HL-60/S4 treated with phorbol 12-myristate 13-acetate at 8.2 ng/mL for 4 days and 3 days (cell line): ENCODE results near the gene IPO13.

ENCODE experiments used
- in situ Hi-C: fragments of 300-500 bp; cut with MboI; formaldehyde crosslinking; loops from 2 replicates; pipeline ENCODE4 v1.15.0; 2022; ENCODE audit warnings: low sequenced_read_pairs

IPO13 gene, protein sequence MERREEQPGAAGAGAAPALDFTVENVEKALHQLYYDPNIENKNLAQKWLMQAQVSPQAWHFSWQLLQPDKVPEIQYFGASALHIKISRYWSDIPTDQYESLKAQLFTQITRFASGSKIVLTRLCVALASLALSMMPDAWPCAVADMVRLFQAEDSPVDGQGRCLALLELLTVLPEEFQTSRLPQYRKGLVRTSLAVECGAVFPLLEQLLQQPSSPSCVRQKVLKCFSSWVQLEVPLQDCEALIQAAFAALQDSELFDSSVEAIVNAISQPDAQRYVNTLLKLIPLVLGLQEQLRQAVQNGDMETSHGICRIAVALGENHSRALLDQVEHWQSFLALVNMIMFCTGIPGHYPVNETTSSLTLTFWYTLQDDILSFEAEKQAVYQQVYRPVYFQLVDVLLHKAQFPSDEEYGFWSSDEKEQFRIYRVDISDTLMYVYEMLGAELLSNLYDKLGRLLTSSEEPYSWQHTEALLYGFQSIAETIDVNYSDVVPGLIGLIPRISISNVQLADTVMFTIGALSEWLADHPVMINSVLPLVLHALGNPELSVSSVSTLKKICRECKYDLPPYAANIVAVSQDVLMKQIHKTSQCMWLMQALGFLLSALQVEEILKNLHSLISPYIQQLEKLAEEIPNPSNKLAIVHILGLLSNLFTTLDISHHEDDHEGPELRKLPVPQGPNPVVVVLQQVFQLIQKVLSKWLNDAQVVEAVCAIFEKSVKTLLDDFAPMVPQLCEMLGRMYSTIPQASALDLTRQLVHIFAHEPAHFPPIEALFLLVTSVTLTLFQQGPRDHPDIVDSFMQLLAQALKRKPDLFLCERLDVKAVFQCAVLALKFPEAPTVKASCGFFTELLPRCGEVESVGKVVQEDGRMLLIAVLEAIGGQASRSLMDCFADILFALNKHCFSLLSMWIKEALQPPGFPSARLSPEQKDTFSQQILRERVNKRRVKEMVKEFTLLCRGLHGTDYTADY

DNA sequence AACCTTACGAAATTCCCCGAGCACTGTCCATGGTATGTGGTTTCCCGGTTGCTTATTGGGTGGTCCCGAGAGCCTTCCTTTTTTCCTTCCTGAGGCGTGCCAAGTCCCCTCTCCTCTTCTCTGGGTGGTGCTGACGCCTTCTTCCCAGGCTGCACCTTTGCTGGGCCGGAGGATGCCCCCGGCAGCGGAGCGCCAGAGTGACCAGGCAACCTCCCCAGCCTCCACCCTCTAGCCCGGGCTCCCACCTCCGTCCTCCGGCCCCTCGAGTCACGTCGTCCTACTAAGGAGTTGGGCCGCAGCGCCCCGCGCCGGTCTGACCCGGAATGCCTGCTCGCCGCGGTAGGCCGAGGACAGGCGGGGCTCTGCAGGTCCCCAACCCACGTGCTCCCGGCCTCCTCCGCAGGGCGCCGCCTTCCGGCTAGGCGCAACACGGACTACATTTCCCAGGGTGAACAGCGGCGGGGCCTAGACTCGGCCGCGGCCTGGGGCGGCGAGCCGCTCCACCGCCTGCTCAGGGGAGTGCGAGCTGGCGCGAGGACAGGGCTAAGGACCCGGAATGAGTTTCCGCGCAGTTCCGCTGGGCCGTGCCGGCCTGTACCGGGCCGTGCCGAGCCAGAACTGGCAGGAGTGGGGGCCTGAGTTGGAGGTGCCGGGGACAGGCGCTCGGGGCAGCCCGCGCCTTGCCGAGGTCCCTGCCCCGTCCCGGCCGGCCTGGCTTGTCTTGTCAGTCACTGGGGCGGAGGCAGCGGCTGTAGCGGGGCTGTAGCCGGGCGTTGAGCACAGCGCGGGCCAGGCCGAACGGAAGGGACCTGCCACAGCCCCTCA, at the start of gene IPO13:
Gene IPO13 (plus strand): TSS at position 715 of the 825 bp plus-strand sequence. CDS start 651 bp downstream, outside the sequence.
- in situ Hi-C loops: no loop called here

DNA sequence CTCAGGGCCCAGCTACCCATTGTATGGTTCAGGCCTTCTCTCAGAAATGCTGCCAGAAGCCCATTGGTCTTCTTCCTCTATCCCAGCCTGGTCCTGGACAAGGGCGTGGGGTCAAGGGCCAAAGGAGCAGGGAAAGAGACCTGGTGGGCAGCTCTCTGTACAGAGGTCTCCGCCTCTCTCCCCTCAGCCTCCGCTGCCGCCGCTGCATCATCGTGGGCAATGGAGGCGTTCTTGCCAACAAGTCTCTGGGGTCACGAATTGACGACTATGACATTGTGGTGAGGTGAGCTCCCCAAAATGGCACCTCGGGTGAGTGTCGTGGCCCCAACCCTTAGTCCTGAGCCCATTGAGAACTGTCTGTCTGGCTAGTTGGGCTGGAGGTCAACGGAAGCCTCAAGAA, 47.8 kb upstream of the IPO13 start:
- in situ Hi-C loops: no loop called here

- in situ Hi-C loops: no loop called here
Observed at GRCh38 chr1:43900386-43900785, 46.4 kb upstream of the IPO13 start.

- in situ Hi-C loops: no loop called here
Observed at GRCh38 chr1:43901196-43901961, 45.4 kb upstream of the IPO13 start.

GRCh38 chr1:43902058-43902831, 44.5 kb upstream of the IPO13 start:
- in situ Hi-C loops: no loop called here

- in situ Hi-C loops: no loop called here
Observed at GRCh38 chr1:43904660-43905551, 41.8 kb upstream of the IPO13 start.

DNA sequence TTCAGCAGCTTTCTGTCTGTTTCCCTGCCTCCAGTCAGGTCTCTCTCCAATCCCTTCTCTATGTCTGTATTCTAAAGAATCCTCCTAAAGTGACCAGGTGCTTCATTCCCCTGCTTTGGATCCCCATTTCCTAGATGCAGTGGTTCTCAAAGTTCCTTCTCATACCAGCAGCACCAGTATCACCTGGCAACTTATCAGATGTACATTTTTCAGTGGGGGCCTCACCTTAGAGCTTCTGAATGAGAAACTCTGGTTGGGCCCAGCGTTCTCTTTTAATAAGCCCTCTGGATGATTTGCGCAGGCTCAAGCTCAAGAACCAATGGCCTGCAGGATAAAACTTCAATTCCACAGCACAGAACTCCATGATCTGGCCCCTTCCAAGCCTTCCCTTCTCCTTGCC, 38.5 kb upstream of the IPO13 start:
- in situ Hi-C loops: no loop called here

DNA sequence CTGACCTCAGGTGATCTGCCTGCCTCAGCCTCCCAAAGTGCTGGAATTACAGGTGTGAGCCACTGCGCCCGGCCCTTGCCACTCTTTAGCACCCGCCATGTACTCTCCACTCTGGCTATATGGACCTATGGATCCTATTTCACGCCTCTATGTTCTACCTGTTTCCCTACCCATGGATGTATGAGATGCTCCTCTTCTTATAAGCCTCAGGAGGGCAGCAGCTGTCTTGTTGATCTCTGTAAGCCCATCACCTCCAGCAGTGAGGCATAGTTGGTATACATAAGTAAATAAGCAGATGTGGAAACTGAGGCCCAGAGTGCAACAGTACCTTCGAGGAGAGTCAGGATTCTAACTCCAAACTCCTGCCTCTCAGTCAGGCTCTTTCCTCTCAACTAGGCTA, 37.9 kb upstream of the IPO13 start:
- in situ Hi-C loops: no loop called here

DNA sequence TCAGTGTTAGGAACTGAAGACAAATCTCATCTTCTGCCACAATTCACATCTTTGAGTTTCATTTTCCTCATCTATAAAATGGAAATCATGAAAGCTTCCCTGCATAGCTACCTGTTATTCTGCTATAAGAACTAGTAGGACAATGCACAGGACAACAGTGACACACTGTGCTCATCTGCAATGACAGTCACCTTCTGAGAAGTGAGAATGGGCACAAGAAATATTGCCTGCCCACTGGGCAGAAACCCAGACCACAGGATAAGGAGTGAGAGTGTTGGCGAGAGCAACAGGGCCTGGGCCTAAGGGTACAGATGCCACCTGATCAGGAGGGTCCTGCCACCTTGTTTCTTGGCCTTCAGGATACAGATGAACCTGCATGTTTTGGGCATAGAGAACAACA, 36.4 kb upstream of the IPO13 start:
- in situ Hi-C loops: no loop called here

DNA sequence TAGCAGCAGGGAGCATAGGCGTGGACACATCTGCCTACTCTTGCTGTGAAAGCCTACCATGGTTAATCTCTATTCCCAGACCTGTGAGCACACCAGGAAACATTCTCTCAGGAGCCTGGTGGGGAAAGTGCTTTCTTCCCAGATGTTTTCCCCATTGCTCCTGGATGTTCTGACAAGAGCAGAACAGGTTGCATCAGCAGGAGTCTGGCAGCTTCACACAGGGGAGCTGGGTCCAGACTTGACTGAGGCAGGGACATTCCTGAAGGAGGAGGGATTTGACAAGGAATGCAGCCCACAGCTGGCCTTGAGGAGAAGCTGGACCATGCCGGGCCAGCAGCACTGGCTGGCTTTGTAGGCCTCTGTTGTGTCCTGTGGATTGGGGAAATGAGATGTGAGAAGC, 34.1 kb upstream of the IPO13 start:
- in situ Hi-C loops: no loop called here

DNA sequence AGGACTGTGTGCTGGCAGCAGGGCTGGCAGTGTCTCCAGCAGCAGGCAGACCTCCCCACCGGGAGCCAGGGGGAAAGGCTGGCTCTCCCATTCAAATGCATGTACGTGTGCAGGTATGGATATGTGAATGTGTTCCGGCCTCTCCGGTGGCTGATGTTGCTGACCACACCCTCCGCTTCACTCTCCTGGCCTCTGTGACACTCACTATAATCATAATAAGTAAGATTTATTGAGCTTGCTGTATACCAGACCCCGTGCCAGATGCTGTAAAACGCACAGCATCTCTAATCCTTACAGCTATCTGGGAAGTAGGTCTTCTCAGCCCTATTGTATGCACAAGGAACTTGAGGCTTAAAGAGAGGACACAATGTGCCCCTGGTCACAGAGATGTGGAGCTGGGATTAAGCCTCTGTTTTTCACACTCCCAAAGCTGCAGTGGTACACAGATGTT, 33.7 kb upstream of the IPO13 start:
- in situ Hi-C loops: no loop called here

GRCh38 chr1:43913666-43914360, 32.9 kb upstream of the IPO13 start:
- in situ Hi-C loops: no loop called here

DNA sequence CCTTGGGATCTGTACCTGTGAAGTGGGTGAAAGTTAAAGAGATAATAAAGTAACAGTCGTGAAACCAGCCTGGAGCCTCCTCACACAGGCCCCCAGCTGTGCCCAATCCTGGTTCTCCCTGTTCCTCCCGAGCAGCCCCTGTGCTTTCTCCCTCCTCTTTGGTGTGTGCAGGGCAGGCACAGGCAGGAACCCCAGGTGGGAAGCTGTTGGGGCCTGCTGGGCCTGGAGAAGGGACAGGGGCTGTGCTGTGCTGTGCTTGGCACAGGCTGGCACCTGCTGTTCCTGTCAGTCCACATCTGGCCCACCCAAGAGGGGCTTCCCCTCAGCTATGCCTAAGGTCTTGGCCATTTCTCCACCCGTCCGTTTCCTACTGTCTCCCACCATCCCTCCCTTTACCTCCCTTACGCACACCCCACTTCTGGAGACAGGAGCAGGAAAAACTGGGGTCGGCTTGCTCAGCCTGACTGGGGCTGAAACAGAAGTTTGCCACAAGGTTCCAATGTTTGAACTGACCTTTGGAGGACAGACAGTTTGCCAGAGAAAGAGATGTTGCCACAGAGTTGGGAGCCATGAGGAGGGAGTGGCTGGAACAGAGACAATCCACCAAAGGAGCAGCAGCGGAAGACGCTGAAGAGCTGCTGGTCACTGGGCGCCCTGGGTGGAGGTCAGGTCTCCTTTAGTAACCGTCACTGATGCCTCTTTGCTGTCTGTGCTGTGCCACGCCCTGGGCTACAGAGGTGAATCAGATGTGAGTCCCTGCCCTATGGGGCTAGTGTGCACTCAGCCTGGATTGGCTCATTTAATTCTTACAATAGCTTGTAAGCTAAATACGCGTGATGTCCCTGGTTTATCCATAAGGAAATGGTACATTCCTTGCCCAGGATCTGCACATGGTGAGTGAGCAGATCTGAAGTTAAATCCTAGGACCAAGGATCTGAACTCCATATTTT, 31.9 kb upstream of the IPO13 start:
- in situ Hi-C loops: no loop called here

- in situ Hi-C loops: no loop called here
Observed at GRCh38 chr1:43919906-43920305, 26.8 kb upstream of the IPO13 start.

DNA sequence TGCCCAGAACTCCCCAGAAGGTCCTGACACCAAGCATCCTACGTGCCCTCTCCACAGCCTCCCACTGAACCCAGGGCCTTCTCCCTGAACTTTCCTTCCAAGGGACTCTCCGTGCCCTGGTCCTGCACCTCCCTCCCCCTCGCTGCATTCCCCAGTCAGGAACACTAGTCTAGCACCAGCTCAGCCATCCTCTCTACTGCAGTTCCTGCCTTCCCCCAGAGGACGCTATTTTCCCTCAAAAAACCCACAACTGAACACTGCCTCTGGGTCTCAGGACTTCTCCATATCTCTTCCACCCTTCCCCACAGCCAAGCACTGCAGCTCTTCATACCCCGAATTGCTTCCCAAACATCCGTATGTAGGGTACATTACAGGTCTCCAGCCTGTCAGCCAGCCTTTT, 25.7 kb upstream of the IPO13 start:
- in situ Hi-C loops: no loop called here

DNA sequence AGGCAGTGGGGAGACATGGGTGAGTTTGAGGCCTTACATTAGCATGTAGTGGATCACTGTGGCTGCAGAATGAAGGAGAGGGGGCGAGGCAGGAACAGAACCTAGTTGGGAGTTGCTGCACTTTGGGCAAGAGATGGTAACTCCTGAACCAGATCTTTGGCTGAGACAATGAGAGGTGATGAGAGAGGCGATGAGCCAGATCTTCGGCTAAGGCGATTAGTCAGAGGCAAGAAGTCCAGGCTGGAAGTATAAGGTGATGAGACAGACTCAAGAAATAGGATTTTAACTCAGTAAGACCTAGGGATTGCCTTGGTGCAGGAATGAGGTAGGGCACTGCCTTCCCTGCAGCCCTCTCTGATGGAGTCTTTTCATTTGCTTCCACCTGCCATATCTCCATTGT, 22.2 kb upstream of the IPO13 start:
- in situ Hi-C loops: no loop called here

GRCh38 chr1:43925846-43926245, 20.9 kb upstream of the IPO13 start:
- in situ Hi-C loops: no loop called here
